IMR-90 (cell line): ENCODE measurements around the gene DUSP12. TPM values are rescaled to one million over a fixed set of nuclear protein-coding genes. Genes with fewer than 3 reads are reported as not detected.

Experiments used
- ATAC-seq: fragments of 200-7000 bp; cut with Tn5 transposase; 2 replicates; pipeline ENCODE4 v1.9.1; 2020; ENCODE audit warnings: low read depth, mild to moderate bottlenecking, moderate library complexity
- BruUV-seq: library from RNA; stranded (reverse); fragments of 400-500 nt; replicated peaks from 2 replicates; lab custom pipeline; 2021; lab: Mats Ljungman, UMichigan
- CTCF ChIA-PET: fragments of 300-600 bp; formaldehyde crosslinking; extraction: SDS; loops from one replicate; lab custom pipeline; 2021; ENCODE audit warnings: antibody characterized with exemption; lab: Yijun Ruan, JAX
- POLR2A ChIA-PET: fragments of 300-600 bp; sonication (Branson Sonifier 250); formaldehyde crosslinking; loops from one replicate; lab custom pipeline; 2022; ENCODE audit warnings: antibody characterized with exemption; ENCODE audit not compliant: unreplicated experiment; lab: Charles Lee
- DNase-seq: peaks from one replicate; pipeline ENCODE4 v3.0.0; 2013
- H2AFZ ChIP-seq: replicated peaks from 2 replicates; pipeline ENCODE3; 2013; ENCODE audit warnings: low read length, mild to moderate bottlenecking; ENCODE audit not compliant: poor library complexity
- H2AK5ac ChIP-seq: 2 replicates; pipeline ENCODE4 v1.6.1; 2013; ENCODE audit warnings: low read depth, low read length, inconsistent platforms
- H2AK9ac ChIP-seq: replicated peaks from 2 replicates; pipeline ENCODE3; 2013; ENCODE audit warnings: mild to moderate bottlenecking, low read depth, low read length, moderate library complexity; ENCODE audit not compliant: poor library complexity
- H2BK120ac ChIP-seq: 2 replicates; pipeline ENCODE4 v1.6.1; 2013; ENCODE audit warnings: low read depth, low read length, inconsistent platforms
- H2BK15ac ChIP-seq: 3 replicates; pipeline ENCODE4 v1.6.1; 2013; ENCODE audit warnings: low read depth, low read length, inconsistent platforms
- H2BK20ac ChIP-seq: 2 replicates; pipeline ENCODE4 v1.6.1; 2013; ENCODE audit warnings: low read depth, mild to moderate bottlenecking, inconsistent platforms, low read length, moderate library complexity
- H2BK5ac ChIP-seq: 2 replicates; pipeline ENCODE4 v1.6.1; 2013; ENCODE audit warnings: mild to moderate bottlenecking, low read depth, low read length, inconsistent platforms; ENCODE audit not compliant: poor library complexity, severe bottlenecking
- H3K14ac ChIP-seq: replicated peaks from 2 replicates; pipeline ENCODE4 v1.6.1; 2013; ENCODE audit warnings: low read depth, low read length, inconsistent platforms
- H3K18ac ChIP-seq: 2 replicates; pipeline ENCODE4 v1.6.1; 2013; ENCODE audit warnings: low read depth, low read length, control low read depth
- H3K23ac ChIP-seq: 2 replicates; pipeline ENCODE4 v1.6.1; 2013; ENCODE audit warnings: low read depth, low read length, inconsistent platforms
- H3K27ac ChIP-seq: 2 replicates; pipeline ENCODE4 v1.5.1; 2013; ENCODE audit warnings: mild to moderate bottlenecking, control low read depth, low read length; ENCODE audit not compliant: insufficient read depth
- H3K27me3 ChIP-seq: 2 replicates; pipeline ENCODE4 v1.6.1; 2013; ENCODE audit warnings: low read length; ENCODE audit not compliant: control insufficient read depth, insufficient read depth
- H3K36me3 ChIP-seq: 2 replicates; pipeline ENCODE4 v1.6.1; 2013; ENCODE audit warnings: low read length, mixed read lengths; ENCODE audit not compliant: control insufficient read depth, insufficient read depth
- H3K4ac ChIP-seq: 2 replicates; pipeline ENCODE4 v1.6.1; 2013; ENCODE audit warnings: low read depth, low read length, inconsistent platforms
- H3K4me1 ChIP-seq: 2 replicates; pipeline ENCODE4 v1.6.1; 2013; ENCODE audit warnings: low read length, mixed read lengths; ENCODE audit not compliant: control insufficient read depth, insufficient read depth
- H3K4me2 ChIP-seq: 2 replicates; pipeline ENCODE4 v1.6.1; 2013; ENCODE audit warnings: low read depth, mild to moderate bottlenecking, control low read depth, low read length, moderate library complexity
- H3K4me3 ChIP-seq: 2 replicates; pipeline ENCODE4 v1.5.1; 2013; ENCODE audit warnings: low read depth, mild to moderate bottlenecking, control low read depth, low read length, moderate library complexity; ENCODE audit not compliant: insufficient read depth
- H3K56ac ChIP-seq: 2 replicates; pipeline ENCODE4 v1.6.1; 2013; ENCODE audit warnings: low read length, inconsistent platforms; ENCODE audit not compliant: insufficient read depth; ENCODE audit errors: extremely low read depth
- H3K79me1 ChIP-seq, 2 experiments: 2 replicates each; pipeline ENCODE4 v1.6.1; 2013; ENCODE audit warnings: low read length in 2 of 2, inconsistent platforms in 1 of 2, low read depth in 1 of 2
- H3K9ac ChIP-seq: 2 replicates; pipeline ENCODE4 v1.6.1; 2013; ENCODE audit warnings: low read depth, low read length, control low read depth
- H3K9me1 ChIP-seq: 2 replicates; pipeline ENCODE4 v1.6.1; 2013; ENCODE audit warnings: low read length, inconsistent platforms; ENCODE audit not compliant: insufficient read depth
- H3K9me3 ChIP-seq: 2 replicates; pipeline ENCODE4 v1.6.1; 2013; ENCODE audit warnings: low read length; ENCODE audit not compliant: control insufficient read depth, insufficient read depth
- H4K20me1 ChIP-seq: 2 replicates; pipeline ENCODE4 v1.6.1; 2013; ENCODE audit warnings: low read length, inconsistent platforms; ENCODE audit not compliant: insufficient read depth
- H4K5ac ChIP-seq: 2 replicates; pipeline ENCODE4 v1.6.1; 2013; ENCODE audit warnings: mild to moderate bottlenecking, low read depth, low read length, control low read depth
- H4K8ac ChIP-seq, 2 experiments: 2 replicates each; pipeline ENCODE4 v1.6.1; 2013; ENCODE audit warnings: low read depth in 2 of 2, low read length in 2 of 2, control low read depth in 1 of 2, inconsistent platforms in 1 of 2
- H4K91ac ChIP-seq: 2 replicates; pipeline ENCODE4 v1.6.1; 2013; ENCODE audit warnings: low read depth, low read length, inconsistent platforms; ENCODE audit not compliant: insufficient read depth
- BHLHE40 ChIP-seq: fragments of 150-350 bp; IDR thresholded peaks from 2 replicates; pipeline ENCODE4 v1.6.1; 2016; ENCODE audit warnings: mild to moderate bottlenecking, low read depth, low read length
- FOS ChIP-seq: fragments of 150-350 bp; IDR thresholded peaks from 2 replicates; pipeline ENCODE4 v1.6.1; 2016; ENCODE audit warnings: low read depth, low read length
- MAFK ChIP-seq: IDR thresholded peaks from 2 replicates; pipeline ENCODE4 v1.6.1; 2012; ENCODE audit warnings: low read depth, low read length, improper control_type of control experiment
- MAZ ChIP-seq: IDR thresholded peaks from 2 replicates; pipeline ENCODE4 v1.6.1; 2012; ENCODE audit warnings: low read depth, mild to moderate bottlenecking, low read length, improper control_type of control experiment, moderate library complexity, borderline replicate concordance
- MXI1 ChIP-seq: IDR thresholded peaks from 2 replicates; pipeline ENCODE4 v1.6.1; 2012; ENCODE audit warnings: low read depth, mild to moderate bottlenecking, low read length, moderate library complexity, borderline replicate concordance
- NFE2L2 ChIP-seq: fragments of 150-350 bp; IDR thresholded peaks from 2 replicates; pipeline ENCODE4 v1.6.1; 2016; ENCODE audit warnings: low read depth, mild to moderate bottlenecking, low read length
- RAD21 ChIP-seq: IDR thresholded peaks from 2 replicates; pipeline ENCODE4 v1.6.1; 2012; ENCODE audit warnings: low read length, improper control_type of control experiment
- RCOR1 ChIP-seq: IDR thresholded peaks from 2 replicates; pipeline ENCODE4 v1.6.1; 2012; ENCODE audit warnings: mild to moderate bottlenecking, low read length, improper control_type of control experiment; ENCODE audit not compliant: insufficient replicate concordance
- WGBS, 2 experiments: methylation state at CpG; one replicate each; pipeline versions ENCODE4 v1.1.5 to v1.1.7; 2013; ENCODE audit warnings: missing lambda C conversion rate in 2 of 2; ENCODE audit not compliant: insufficient read length in 1 of 2; ENCODE audit errors: extremely low coverage in 2 of 2; 5-methylcytosine and 5-hydroxymethylcytosine counted together
- dilution Hi-C: fragments of 300-500 bp; cut with HindIII; formaldehyde crosslinking; loops from one replicate; pipeline ENCODE4 v1.14.3; 2018; ENCODE audit warnings: low sequenced_read_pairs; ENCODE audit not compliant: unreplicated experiment
- in situ Hi-C: fragments of 300-500 bp; cut with MboI; formaldehyde crosslinking; loops from 3 replicates; pipeline ENCODE4 v1.14.3; 2019; ENCODE audit warnings: low sequenced_read_pairs, inconsistent platforms, mixed read lengths
- intact Hi-C: fragments of 100-400 bp; cut with micrococcal nuclease; formaldehyde crosslinking; loops from 2 replicates; pipeline ENCODE4 v1.10.0; 2022
- polyA plus RNA-seq, 3 experiments: library from polyadenylated mRNA; depleted of rRNA; stranded (reverse); fragments of >200 nt; gene quantifications; 2 replicates each; pipeline ENCODE4 v1.2.3, GENCODE V29; 2012; ENCODE audit warnings: low replicate concordance in 1 of 3
- total RNA-seq: library from RNA; depleted of rRNA; stranded (reverse); fragments of >200 nt; gene quantifications from 2 replicates; pipeline ENCODE4 v1.2.3, GENCODE V29; 2012
- TF ChIP-seq, protein P1 (sequence below): fragments of 150-350 bp; IDR thresholded peaks from 2 replicates; pipeline ENCODE4 v1.6.1; 2017; ENCODE audit warnings: mild to moderate bottlenecking, antibody characterized with exemption, low read length, low read depth
- TF ChIP-seq, protein P2 (sequence below): conservative IDR thresholded peaks from 2 replicates; pipeline ENCODE4 v1.5.1; 2012; ENCODE audit warnings: mild to moderate bottlenecking, low read depth, low read length, improper control_type of control experiment

Gene DUSP12
- total and polyA plus RNA-seq, 2 of the 4 experiments (the other 2 are of a cell fraction): 31.5 to 35.6 TPM

GRCh38 chr1:161735837-161736236, 13.7 kb upstream of the DUSP12 start:
- peak overlapping the region; percentile 91 for H2BK120ac ChIP-seq
- no peak overlapping the region for H2AK5ac ChIP-seq
- H4K8ac ChIP-seq: 0 out of 4 replicates have a peak overlapping the region, but pooled peaks have one; percentile 5 to 55
- dilution Hi-C loops (no loop called here), in situ Hi-C loops (loop anchor here (10.0 to 25.0 kb wide), 2 partner anchors 99 to 191 kb away; partner anchors contain the start of genes FCGR3A and FCGR3B), intact Hi-C loops (loop anchor here (10.0 kb wide), 1 partner anchor 171 kb away; no protein-coding TSS in a partner anchor)
- no peak for ATAC-seq
- H3K4me3 ChIP-seq: no peak overlapping the region
- BruUV-seq: no TSS peak
- no peak overlapping the region for H3K9ac ChIP-seq
- TF ChIP-seq MAZ (no peak), RCOR1 (no peak), BHLHE40 (no peak), FOS (no peak), MXI1 (no peak), NFE2L2 (no peak), MAFK (no peak), RAD21 (no peak)
- TF ChIP-seq, protein P1, sequence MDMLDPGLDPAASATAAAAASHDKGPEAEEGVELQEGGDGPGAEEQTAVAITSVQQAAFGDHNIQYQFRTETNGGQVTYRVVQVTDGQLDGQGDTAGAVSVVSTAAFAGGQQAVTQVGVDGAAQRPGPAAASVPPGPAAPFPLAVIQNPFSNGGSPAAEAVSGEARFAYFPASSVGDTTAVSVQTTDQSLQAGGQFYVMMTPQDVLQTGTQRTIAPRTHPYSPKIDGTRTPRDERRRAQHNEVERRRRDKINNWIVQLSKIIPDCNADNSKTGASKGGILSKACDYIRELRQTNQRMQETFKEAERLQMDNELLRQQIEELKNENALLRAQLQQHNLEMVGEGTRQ: no peak
- TF ChIP-seq, protein P2, sequence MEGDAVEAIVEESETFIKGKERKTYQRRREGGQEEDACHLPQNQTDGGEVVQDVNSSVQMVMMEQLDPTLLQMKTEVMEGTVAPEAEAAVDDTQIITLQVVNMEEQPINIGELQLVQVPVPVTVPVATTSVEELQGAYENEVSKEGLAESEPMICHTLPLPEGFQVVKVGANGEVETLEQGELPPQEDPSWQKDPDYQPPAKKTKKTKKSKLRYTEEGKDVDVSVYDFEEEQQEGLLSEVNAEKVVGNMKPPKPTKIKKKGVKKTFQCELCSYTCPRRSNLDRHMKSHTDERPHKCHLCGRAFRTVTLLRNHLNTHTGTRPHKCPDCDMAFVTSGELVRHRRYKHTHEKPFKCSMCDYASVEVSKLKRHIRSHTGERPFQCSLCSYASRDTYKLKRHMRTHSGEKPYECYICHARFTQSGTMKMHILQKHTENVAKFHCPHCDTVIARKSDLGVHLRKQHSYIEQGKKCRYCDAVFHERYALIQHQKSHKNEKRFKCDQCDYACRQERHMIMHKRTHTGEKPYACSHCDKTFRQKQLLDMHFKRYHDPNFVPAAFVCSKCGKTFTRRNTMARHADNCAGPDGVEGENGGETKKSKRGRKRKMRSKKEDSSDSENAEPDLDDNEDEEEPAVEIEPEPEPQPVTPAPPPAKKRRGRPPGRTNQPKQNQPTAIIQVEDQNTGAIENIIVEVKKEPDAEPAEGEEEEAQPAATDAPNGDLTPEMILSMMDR: no peak
- H3K36me3 ChIP-seq: no peaks in the 10 kb centered on the region
- H3K79me1 ChIP-seq: no peaks in the 10 kb centered on the region
- H4K5ac ChIP-seq: no peak overlapping the region
- DNase-seq: no peak
- peak overlapping the region; percentile 71 for H2BK5ac ChIP-seq
- 0 out of 2 replicates have a peak overlapping the region, but pooled peaks have one; percentile 79 for H3K18ac ChIP-seq
- peak overlapping the region; percentile 95; the same call in 1 of the 2 replicates for H3K14ac ChIP-seq
- H3K9me1 ChIP-seq: peaks cover 5% of the 10 kb centered on the region
- H2AFZ ChIP-seq: no peak overlapping the region
- H3K27ac ChIP-seq: no peak overlapping the region
- no peak overlapping the region for H3K56ac ChIP-seq
- H3K4me1 ChIP-seq: peaks cover 5% of the 10 kb centered on the region
- no peaks in the 10 kb centered on the region for H3K27me3 ChIP-seq
- H3K4ac ChIP-seq: peak overlapping the region; percentile 89; the same call in 1 of the 2 replicates
- no peak overlapping the region for H3K23ac ChIP-seq
- peak overlapping the region; percentile 85; the same call in 1 of the 2 replicates for H2BK20ac ChIP-seq
- H2AK9ac ChIP-seq: no peak overlapping the region
- ChIA-PET CTCF (interaction anchor here (1.1 kb wide), 1 partner anchor 9 kb away, joined by 3 read pairs; no protein-coding TSS in a partner anchor), POLR2A (no interaction called here)
- H3K4me2 ChIP-seq: no peak overlapping the region
- no CpG with 5 or more reads among the region's 3 CpGs for WGBS, 2 experiments
- H2BK15ac ChIP-seq: peak overlapping the region; percentile 40; the same call in 1 of the 3 replicates
- H4K20me1 ChIP-seq: no peaks in the 10 kb centered on the region
- H3K9me3 ChIP-seq: no peaks in the 10 kb centered on the region
- no peak overlapping the region; the same call in 1 of the 2 replicates for H4K91ac ChIP-seq
